ENCODE data around the gene DLGAP1. TPM values are rescaled to one million over a fixed set of nuclear protein-coding genes. Genes with fewer than 3 reads are reported as not detected.

The DLGAP1 gene
- total and polyA plus RNA-seq, 3 donors from 2014 or later, result 18.6 to 93.8 (median 69.1) TPM

DNA sequence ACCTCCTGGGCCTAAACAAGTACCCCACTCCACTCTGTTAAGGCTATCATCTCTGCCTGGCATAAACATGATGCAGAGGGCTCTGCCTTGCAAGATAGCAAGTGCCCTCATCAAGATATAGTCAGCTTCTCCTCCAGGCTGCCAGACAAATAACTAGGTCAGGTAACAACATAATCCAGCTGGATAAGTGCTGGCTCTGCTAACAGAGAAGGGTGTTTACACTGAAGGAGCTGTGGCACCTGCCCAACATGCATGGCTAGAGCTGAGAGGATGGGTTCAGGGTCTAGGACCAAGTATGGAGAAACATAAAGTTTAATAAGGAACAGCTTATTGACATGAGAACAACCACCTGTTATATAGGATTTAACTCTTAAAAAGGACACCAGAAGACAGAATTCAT lies 42.8 kb downstream of the DLGAP1 start:
- H3K9me3 ChIP-seq, result no peaks in the 10 kb centered on the region
- no peaks in the 10 kb centered on the region for H3K4me1 ChIP-seq
- H3K27ac ChIP-seq, result no peak overlapping the region
- no peak for TF ChIP-seq POLR2A (IDR thresholded peaks at IDR 0.05)
- TF ChIP-seq, protein P1, sequence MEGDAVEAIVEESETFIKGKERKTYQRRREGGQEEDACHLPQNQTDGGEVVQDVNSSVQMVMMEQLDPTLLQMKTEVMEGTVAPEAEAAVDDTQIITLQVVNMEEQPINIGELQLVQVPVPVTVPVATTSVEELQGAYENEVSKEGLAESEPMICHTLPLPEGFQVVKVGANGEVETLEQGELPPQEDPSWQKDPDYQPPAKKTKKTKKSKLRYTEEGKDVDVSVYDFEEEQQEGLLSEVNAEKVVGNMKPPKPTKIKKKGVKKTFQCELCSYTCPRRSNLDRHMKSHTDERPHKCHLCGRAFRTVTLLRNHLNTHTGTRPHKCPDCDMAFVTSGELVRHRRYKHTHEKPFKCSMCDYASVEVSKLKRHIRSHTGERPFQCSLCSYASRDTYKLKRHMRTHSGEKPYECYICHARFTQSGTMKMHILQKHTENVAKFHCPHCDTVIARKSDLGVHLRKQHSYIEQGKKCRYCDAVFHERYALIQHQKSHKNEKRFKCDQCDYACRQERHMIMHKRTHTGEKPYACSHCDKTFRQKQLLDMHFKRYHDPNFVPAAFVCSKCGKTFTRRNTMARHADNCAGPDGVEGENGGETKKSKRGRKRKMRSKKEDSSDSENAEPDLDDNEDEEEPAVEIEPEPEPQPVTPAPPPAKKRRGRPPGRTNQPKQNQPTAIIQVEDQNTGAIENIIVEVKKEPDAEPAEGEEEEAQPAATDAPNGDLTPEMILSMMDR (IDR thresholded peaks at IDR 0.05), result no peak
- H3K27me3 ChIP-seq, result no peaks in the 10 kb centered on the region
- no peak for DNase-seq
- intact Hi-C loops (cut with DNase I; ENCODE audit: low total_unique reads), result no loop called here
- H3K4me3 ChIP-seq, result no peak overlapping the region
- no peaks in the 10 kb centered on the region for H3K36me3 ChIP-seq (ENCODE audit: low read depth, missing control alignments)

DNA sequence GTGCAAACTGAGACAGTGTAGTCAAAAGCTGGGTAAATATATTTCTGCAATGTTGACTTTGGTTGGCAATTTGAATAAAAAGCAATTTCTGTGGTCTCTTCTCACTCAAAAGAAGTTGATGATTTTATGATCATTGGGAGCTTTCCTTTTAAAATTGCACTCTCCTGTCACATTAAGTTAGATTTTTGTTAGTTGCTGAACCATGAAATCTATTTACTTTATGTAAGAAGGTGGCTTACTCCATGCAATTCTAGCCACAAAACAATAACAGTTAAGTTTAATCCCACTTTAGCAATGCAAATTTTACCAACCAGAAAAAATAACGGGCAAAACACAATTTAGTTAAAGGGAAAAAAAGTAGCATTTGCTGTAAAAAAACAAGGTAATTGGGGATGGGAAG lies 48.3 kb downstream of the DLGAP1 start:
- no peak overlapping the region for H3K4me3 ChIP-seq
- H3K9me3 ChIP-seq, result no peaks in the 10 kb centered on the region
- H3K4me1 ChIP-seq, result no peaks in the 10 kb centered on the region
- intact Hi-C loops (cut with DNase I; ENCODE audit: low total_unique reads), result no loop called here
- no peak for DNase-seq
- no peak overlapping the region for H3K27ac ChIP-seq
- H3K27me3 ChIP-seq, result no peaks in the 10 kb centered on the region
- no peaks in the 10 kb centered on the region for H3K36me3 ChIP-seq (ENCODE audit: low read depth, missing control alignments)
- 71 to 78% methylated on average over 1 of the region's 1 CpG for WGBS, 2 donors
- TF ChIP-seq POLR2A (IDR thresholded peaks at IDR 0.05), result no peak
- TF ChIP-seq, protein P1 (IDR thresholded peaks at IDR 0.05), result no peak

DNA sequence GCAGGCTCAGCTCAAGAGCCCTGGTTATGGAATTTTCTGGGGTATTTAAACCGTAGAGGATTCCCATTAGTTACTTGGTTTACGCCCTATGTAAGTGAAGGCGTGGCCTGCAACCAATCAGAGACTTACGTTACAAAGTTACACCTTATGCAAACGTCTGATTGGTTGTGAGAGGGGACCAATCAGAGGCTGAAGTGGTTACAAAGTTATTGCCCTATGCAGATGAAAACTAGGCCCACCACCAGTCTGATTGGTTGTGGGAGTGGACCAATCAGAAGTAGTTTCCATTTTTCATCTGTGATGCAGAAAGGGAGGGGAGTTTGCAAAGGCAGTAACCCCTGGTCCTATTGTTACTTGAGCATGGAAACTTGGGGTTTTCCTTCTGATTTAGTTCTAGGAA lies 49.1 kb downstream of the DLGAP1 start:
- Histone ChIP-seq H3K27ac (no peak overlapping the region), H3K4me1 (no peaks in the 10 kb centered on the region), H3K27me3 (no peaks in the 10 kb centered on the region), H3K4me3 (no peak overlapping the region), H3K9me3 (no peaks in the 10 kb centered on the region), H3K36me3 (ENCODE audit: low read depth, missing control alignments) (no peaks in the 10 kb centered on the region)
- DNase-seq, result peak; percentile 87
- TF ChIP-seq, protein P1 (IDR thresholded peaks at IDR 0.05), result no peak
- no peak for TF ChIP-seq POLR2A (IDR thresholded peaks at IDR 0.05)
- WGBS, 2 donors, result 56 to 76% methylated on average over 5 of the region's 5 CpGs
- intact Hi-C loops (cut with DNase I; ENCODE audit: low total_unique reads), result no loop called here

DNA sequence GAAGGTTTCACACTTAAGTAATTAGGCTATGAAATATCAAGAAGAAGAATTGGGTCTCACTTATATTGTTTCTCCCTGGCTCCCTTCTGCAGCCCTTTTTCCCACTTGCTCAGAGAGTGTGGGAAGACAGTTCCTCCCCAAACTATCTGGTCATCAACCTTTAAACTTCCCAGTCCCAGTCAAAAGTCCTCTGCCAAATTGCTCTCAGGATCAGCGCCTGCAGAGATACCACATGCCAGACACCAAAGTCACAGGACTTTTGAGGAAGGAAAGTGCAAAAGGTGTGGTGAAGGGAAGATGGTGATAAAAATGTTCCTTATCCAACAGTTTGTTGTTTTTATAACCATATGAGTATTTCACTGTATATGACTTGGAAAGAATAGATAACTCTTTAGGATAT lies 51.3 kb downstream of the DLGAP1 start:
- no peak overlapping the region for H3K27ac ChIP-seq
- H3K4me3 ChIP-seq, result no peak overlapping the region
- 61 to 67% methylated on average over 1 of the region's 1 CpG for WGBS, 2 donors
- H3K9me3 ChIP-seq, result no peaks in the 10 kb centered on the region
- H3K4me1 ChIP-seq, result no peaks in the 10 kb centered on the region
- TF ChIP-seq, protein P1 (IDR thresholded peaks at IDR 0.05), result no peak
- TF ChIP-seq POLR2A (IDR thresholded peaks at IDR 0.05), result no peak
- intact Hi-C loops (cut with DNase I; ENCODE audit: low total_unique reads), result no loop called here
- H3K36me3 ChIP-seq (ENCODE audit: low read depth, missing control alignments), result no peaks in the 10 kb centered on the region
- H3K27me3 ChIP-seq, result no peaks in the 10 kb centered on the region
- DNase-seq, result no peak

DNA sequence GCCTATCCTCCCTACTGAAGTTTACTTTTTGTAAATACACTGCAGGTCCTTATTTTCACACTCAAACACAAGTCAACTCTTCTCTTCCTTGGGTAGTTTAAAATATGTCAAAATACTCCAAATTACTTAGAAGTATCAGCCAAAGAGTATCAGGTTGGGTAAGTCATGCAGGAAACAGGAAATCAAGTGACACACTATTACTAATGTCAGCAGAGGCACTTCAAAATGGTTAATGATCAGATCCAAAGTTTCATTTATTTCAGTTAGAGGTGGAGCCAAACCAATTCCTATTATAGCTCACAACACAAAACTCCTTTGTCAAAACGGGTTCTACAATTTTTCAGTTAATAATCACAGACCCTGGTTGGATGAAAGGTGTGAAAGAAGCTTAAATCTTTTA lies 54.2 kb downstream of the DLGAP1 start:
- DNase-seq, result no peak
- Histone ChIP-seq H3K36me3 (ENCODE audit: low read depth, missing control alignments) (no peaks in the 10 kb centered on the region), H3K27ac (no peak overlapping the region), H3K9me3 (no peaks in the 10 kb centered on the region), H3K4me3 (no peak overlapping the region), H3K27me3 (no peaks in the 10 kb centered on the region), H3K4me1 (no peaks in the 10 kb centered on the region)
- 49 to 57% methylated on average over 1 of the region's 1 CpG for WGBS, 2 donors
- TF ChIP-seq, protein P1 (IDR thresholded peaks at IDR 0.05), result no peak
- no peak for TF ChIP-seq POLR2A (IDR thresholded peaks at IDR 0.05)
- intact Hi-C loops (cut with DNase I; ENCODE audit: low total_unique reads), result no loop called here

Data from testis (tissue), 3 donors.